Measurements from ENCODE around the gene AHCYL1. TPM values are rescaled to one million over a fixed set of nuclear protein-coding genes. Genes with fewer than 3 reads are reported as not detected.

Gene AHCYL1
- total and polyA plus RNA-seq, 8 donors: 29.8 to 85.5 (median 50.1) TPM

- FAIRE-seq (no peak), DNase-seq (no peak), ATAC-seq (no peak)
- Histone ChIP-seq H3K27ac (no peak overlapping the region), H3K4me3 (no peak overlapping the region), H3K9me3 (no peaks in the 10 kb centered on the region), H3K36me3 (no peaks in the 10 kb centered on the region), H3K4me1 (no peaks in the 10 kb centered on the region), H3K27me3 (no peaks in the 10 kb centered on the region)
- intact Hi-C loops (cut with DNase I): no loop called here
- WGBS, 2 donors: 85 to 89% methylated on average over 3 of the region's 3 CpGs
- TF ChIP-seq, protein P1, sequence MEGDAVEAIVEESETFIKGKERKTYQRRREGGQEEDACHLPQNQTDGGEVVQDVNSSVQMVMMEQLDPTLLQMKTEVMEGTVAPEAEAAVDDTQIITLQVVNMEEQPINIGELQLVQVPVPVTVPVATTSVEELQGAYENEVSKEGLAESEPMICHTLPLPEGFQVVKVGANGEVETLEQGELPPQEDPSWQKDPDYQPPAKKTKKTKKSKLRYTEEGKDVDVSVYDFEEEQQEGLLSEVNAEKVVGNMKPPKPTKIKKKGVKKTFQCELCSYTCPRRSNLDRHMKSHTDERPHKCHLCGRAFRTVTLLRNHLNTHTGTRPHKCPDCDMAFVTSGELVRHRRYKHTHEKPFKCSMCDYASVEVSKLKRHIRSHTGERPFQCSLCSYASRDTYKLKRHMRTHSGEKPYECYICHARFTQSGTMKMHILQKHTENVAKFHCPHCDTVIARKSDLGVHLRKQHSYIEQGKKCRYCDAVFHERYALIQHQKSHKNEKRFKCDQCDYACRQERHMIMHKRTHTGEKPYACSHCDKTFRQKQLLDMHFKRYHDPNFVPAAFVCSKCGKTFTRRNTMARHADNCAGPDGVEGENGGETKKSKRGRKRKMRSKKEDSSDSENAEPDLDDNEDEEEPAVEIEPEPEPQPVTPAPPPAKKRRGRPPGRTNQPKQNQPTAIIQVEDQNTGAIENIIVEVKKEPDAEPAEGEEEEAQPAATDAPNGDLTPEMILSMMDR (IDR thresholded peaks at IDR 0.05): no peak
These were observed 10.4 kb upstream of the AHCYL1 start for GRCh38 chr1:109974191-109974590.

DNA sequence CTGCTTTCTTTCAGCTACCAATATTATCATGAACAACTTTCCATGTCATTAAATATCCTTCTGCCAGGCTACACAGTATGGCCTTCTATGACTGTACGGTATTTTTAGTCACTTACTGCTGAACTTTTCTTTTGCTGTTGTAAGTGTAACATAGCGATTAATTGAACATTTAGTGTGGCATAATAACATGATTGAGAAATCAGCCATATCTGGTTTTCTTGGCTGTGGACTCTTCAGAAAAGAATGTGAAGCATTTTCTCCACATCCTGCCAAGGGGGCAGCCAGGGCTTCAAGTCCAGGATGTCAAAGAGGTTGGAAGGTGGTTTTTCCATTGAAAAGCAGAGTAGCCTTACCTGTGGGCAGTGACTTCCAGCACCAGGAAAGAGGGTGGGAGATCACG lies 8.8 kb upstream of the AHCYL1 start:
- 75 to 82% methylated on average over 3 of the region's 3 CpGs for WGBS, 2 donors
- Histone ChIP-seq H3K36me3 (no peaks in the 10 kb centered on the region), H3K4me1 (no peaks in the 10 kb centered on the region), H3K4me3 (no peak overlapping the region), H3K27me3 (no peaks in the 10 kb centered on the region), H3K9me3 (no peaks in the 10 kb centered on the region), H3K27ac (no peak overlapping the region)
- no peak for FAIRE-seq
- no peak for ATAC-seq
- intact Hi-C loops (cut with DNase I): loop anchor here in 1 of 3 donors (5.0 kb wide), 1 partner anchor 198 kb away; no protein-coding TSS in a partner anchor
- DNase-seq: no peak
- TF ChIP-seq, protein P1 (IDR thresholded peaks at IDR 0.05): no peak

- no peaks in the 10 kb centered on the region for H3K27me3 ChIP-seq
- H3K9me3 ChIP-seq: no peaks in the 10 kb centered on the region
- ATAC-seq: no peak
- DNase-seq: no peak
- 87 to 94% methylated on average over 4 of the region's 4 CpGs for WGBS, 2 donors
- intact Hi-C loops (cut with DNase I): loop anchor here in 1 of 3 donors (5.0 kb wide), 1 partner anchor 199 kb away; no protein-coding TSS in a partner anchor
- FAIRE-seq: no peak
- no peak overlapping the region for H3K4me3 ChIP-seq
- H3K27ac ChIP-seq: no peak overlapping the region
- TF ChIP-seq, protein P1 (IDR thresholded peaks at IDR 0.05): no peak
- H3K4me1 ChIP-seq: no peaks in the 10 kb centered on the region
- no peaks in the 10 kb centered on the region for H3K36me3 ChIP-seq
These were observed 7.8 kb upstream of the AHCYL1 start for GRCh38 chr1:109976762-109977161.

- intact Hi-C loops (cut with DNase I): loop anchor here in 1 of 3 donors (5.0 kb wide), 1 partner anchor 200 kb away; no protein-coding TSS in a partner anchor
- 79 to 85% methylated on average over 8 of the region's 8 CpGs for WGBS, 2 donors
- Histone ChIP-seq H3K36me3 (no peaks in the 10 kb centered on the region), H3K4me3 (no peak overlapping the region), H3K27me3 (no peaks in the 10 kb centered on the region), H3K4me1 (no peaks in the 10 kb centered on the region), H3K27ac (no peak overlapping the region), H3K9me3 (no peaks in the 10 kb centered on the region)
- DNase-seq (no peak), FAIRE-seq (no peak), ATAC-seq (peak in 1 of 4 donors; percentile 9)
- TF ChIP-seq, protein P1 (IDR thresholded peaks at IDR 0.05): no peak
These were observed 7.3 kb upstream of the AHCYL1 start for GRCh38 chr1:109977225-109977624.

DNA sequence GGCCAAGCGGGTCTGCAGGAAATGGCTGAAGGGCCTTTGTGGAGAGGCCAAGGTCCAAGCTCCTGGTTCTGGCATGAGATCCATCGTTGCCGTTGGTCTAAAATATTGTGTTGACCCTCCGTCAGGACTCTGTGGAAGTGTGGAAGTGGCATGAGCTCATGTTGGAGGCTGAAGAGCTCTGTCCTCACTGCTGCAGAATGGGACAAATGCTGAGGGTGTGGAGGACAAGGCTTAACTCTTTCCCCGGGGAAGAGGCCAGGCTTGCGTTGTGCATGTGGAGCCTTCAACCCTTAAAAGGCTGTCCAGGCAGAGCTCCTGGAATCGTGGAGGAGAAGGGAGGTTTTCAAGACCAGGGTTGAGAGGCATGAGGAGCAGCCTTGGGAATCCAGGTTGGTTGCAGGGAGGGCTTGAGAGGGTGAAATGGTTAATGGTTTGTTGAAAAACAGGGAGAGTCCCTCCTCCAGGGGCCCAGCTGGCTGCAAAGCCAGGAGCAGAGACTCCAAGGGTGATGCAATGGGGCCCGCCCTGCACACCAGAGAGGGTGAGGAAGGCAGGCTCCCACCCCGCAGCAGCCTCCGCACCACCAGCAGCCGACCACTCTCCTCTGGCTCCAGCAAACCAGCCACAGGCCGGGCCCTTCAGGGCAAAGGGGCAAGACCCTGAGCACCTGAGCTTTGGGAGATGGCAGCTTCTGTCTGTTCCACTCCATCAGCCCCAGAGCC lies 6.7 kb upstream of the AHCYL1 start:
- DNase-seq (no peak), FAIRE-seq (no peak), ATAC-seq (peak in 2 of 4 donors; percentile 17 to 26)
- TF ChIP-seq, protein P1 (IDR thresholded peaks at IDR 0.05): no peak
- Histone ChIP-seq H3K4me1 (no peaks in the 10 kb centered on the region), H3K36me3 (no peaks in the 10 kb centered on the region), H3K27me3 (no peaks in the 10 kb centered on the region), H3K4me3 (no peak overlapping the region), H3K9me3 (no peaks in the 10 kb centered on the region), H3K27ac (no peak overlapping the region)
- WGBS, 2 donors: 79 to 86% methylated on average over 12 of the region's 12 CpGs
- intact Hi-C loops (cut with DNase I): loop anchor here in 1 of 3 donors (5.0 kb wide), 1 partner anchor 201 kb away; no protein-coding TSS in a partner anchor
